AG08395 (cell line): ENCODE data around the gene TCHHL1.
"Not testable (repeated sequence)": the region's sequence is repeated elsewhere in the genome, so short reads cannot be mapped to it uniquely, and the experiment has no call there.

Experiments used
- DNase-seq: peaks from one replicate; pipeline ENCODE4 v3.0.0; 2012; ENCODE audit warnings: mixed read lengths, low spot score

The TCHHL1 gene

DNA sequence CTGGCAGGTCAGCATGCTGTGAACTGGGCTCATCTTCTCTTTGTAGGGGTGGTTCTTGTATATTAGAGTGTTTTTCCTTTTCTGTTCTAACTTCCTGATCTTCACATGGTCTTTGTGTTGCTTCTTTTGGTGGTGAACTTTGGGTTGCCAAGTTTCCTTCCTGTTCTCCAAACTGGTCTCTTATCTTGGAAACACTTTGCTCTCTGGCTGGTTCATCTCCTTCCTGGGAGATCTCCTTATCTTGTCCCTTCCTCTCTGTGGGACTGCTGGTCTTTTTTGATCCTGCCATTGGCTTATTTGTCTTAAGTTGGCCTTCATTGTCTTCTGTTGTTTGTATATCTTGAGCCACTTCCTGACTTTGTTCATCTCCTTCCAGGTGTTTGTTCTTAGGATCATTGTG is 2.1 kb downstream of the TCHHL1 start:
- no peak for DNase-seq

DNA sequence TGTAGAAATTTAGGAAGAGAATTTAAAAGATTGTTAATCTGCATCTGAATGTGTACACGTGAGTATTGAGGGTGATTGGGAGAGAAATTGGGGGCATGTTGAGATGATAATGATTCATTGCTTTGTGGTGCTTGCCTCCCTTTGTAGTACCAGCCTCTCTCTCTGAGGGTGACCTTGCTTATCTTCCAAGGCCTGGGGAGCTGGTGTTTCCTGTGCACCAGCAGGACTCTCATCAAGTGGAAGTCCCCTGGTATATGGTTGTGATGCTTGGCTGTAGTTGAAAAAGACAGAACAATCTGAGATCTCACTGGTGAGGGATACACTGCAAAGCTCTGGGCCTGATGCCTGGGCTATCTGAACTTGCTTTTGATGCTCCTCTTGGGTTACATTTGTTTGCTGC is 4.0 kb downstream of the TCHHL1 start:
- DNase-seq = no peak

DNA sequence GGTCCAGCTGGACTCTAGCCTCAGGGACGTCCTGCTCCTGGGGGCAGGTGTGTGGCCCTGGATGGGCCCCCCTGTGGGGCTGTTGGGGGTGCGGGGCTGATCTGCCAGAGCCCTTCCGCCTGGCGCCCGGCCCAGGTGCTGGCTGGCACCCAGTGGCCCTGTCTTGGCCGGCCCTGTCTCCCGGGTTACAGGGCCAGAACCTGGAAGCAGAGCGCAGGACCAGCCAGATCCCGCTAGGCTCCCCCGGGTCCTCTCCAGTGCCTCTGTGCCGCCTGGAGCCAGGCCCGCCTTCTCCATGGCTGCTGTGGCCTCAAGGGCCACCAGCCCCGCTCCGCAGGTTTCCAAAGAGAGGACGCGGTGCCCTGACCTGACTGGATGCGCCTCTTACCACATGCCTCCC is 7.8 kb downstream of the TCHHL1 start:
- not testable (repeated sequence) for DNase-seq

DNA sequence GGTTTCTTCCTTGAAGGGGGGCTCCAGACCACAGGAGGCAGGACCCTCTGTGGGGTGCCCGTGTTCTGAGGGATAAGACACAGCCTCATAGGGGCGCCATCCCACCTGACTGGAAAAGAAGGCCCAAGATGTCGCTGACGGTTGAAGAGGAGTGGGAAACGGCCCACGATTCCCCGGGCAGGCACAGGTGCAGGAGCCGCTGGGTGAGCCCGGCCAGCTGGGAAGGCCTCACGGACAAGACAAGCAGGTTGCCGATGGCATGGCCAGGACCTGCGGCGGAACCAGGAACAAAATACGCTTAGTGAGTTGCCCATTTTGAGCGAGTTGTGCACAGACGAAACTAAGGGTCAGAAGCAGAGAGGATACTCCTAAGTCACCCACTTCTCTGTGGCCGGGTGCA is 8.4 kb downstream of the TCHHL1 start:
- not testable (repeated sequence) for DNase-seq

DNA sequence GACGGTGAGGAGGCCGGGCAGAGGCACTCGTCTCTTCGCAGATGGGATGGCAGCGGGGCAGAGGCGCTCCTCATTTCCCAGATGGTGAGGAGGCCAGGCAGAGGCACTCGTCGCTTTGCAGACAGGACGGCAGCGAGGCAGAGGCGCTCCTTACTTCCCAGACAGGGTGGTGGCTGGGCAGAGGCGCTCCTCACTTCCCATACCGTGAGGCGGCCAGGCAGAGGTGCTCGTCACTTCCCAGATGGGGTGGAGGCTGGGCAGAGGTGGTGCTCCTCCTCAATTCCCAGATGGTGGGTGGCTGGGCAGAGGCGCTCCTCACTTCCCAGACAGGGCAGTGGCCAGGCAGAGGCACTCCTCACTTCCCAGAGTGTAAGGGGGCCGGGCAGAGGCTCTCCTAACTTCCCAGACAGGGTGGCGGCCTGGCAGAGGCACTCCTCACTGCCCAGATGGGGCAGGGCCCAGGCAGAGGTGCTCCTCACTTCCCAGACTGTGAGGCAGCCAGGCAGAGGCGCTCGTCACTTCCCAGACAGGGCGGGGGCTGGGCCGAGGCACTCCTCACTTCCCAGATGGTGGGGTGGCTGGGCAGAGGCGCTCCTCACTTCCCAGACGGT is 9.9 kb downstream of the TCHHL1 start:
- no peak for DNase-seq

DNA sequence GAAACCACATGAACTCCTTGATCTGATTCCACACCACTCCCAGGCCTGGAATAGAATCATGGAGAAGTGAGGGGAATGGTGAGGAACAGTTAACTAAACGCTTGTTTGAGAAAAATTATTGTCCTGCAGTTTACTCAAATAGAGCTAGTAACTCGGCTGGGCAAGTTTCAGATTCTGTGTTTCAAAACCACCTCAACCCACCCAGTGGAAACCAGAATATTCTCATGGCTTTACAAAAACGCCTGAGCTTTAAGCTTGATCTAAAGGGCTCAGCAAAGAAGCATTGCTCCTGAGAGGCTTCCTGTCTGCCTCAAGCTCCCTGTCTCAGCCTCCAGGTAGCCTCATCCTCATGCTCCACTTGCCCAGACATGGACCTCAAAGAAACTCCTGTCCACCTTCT is 16.6 kb downstream of the TCHHL1 start:
- no peak for DNase-seq

DNA sequence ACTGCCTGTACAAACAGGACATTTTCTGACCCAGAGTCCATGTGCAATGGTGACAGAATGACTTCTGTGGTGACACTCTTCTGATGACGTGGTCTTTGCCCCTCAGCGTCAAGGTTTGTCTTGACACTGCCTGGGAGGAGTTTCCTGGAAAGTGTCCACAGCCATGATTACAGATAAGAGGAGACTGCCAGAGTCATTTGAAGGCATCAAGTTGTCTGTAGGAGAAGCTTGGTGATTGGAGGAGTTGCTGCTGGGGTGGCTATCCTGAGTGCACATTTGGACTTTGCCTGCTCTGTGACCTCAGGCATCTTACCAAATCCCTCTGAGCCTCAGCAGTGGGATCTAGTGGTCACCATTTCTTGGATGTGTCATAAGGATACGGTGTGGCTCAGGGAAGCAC is 17.7 kb downstream of the TCHHL1 start:
- DNase-seq = no peak

DNA sequence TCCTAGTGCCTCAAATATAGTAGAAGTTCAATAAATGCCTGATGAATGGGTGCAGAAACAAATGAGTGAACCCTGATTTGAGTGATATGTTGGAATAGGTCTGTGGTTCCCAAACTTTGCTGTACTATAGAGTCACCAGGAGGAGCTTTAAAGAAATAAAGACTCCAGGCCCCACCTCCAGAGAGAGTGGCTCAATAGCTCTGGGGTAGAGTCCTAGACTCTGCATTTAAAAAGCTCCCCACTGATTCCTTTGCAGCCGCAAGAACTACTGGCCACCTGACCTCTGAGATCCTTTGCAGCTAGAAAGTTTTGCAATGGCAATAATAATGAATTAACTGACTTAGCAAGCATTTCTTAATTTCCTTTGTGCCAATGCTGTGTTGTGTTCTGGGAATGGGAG is 20.9 kb downstream of the TCHHL1 start:
- no peak for DNase-seq

DNA sequence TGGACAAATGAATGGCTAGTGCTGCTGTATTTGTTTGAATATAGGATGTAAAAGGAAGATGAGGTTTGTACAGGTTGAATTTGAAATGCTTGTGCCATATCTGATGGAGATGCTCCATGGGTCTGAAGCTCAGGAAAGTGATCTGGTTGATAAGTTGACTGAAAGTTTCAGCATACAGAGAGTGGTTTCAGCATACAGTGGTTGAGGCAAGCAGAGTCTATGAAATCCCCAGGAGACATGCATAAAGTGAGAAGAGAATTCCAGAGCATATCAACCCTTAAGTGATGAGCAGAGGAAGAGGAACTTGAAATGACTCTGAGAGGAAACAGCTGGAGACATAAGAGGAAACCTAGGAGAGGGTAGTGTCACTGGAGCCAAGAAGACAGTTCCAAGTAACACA is 21.7 kb downstream of the TCHHL1 start:
- no peak for DNase-seq

DNA sequence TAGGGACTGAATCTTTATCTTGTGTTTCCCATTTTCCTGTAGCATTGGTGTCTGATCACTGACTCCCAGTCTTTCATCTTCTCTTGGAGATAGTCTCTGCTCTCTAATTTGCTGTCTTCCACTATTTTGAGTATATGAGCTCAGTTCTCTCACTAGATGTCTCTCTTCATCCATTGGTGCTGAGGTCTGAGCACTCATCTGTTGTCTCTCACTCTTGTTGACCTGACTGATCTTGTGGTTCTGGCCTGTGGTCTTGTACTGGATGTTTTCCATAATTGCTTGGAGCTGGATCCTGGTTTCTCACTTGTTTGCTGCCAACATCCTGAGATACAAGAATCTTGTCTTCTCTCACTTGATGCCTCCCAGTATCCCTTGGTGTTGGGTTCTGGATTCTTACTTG is 26.9 kb downstream of the TCHHL1 start:
- no peak for DNase-seq

DNA sequence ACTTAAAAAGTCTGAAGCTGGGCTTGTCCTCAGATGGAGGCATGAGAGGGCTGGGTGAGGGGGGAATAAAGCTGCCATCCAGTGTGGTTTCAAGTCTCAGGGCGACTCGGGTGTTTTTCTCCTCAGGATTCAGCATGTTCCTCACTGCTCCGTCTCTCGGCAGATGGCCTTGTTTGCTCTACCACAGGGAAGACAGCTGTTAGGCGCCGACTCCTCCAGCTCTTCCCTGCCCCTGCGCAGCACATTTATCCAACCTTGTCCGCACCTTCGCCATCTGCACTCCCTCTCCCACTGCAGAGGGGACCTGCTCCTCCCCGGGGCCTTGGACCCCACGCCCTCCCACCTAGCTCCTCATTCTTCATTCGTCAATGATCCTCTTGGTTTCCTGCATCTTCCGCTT is 35.5 kb downstream of the TCHHL1 start:
- DNase-seq = no peak

DNA sequence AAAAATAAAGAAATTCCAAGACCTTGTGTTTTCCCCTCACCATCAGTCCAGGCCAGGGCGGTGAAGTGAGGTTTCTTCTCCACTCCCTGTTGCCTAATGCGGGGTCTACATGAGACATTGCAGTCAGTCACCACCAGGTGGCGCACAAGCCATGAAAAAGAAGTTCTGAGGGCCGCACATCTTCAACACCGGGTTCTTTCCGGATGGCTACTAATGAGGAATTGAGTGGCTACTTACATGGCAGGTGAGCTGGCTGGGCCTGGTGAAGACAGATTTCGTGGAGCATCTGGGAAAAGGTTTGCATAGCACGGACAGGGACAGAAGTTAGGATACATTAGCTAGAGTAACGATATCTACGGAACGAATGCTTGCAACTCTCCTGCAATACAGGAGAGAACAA is 36.3 kb downstream of the TCHHL1 start:
- DNase-seq = peak; percentile 81

DNA sequence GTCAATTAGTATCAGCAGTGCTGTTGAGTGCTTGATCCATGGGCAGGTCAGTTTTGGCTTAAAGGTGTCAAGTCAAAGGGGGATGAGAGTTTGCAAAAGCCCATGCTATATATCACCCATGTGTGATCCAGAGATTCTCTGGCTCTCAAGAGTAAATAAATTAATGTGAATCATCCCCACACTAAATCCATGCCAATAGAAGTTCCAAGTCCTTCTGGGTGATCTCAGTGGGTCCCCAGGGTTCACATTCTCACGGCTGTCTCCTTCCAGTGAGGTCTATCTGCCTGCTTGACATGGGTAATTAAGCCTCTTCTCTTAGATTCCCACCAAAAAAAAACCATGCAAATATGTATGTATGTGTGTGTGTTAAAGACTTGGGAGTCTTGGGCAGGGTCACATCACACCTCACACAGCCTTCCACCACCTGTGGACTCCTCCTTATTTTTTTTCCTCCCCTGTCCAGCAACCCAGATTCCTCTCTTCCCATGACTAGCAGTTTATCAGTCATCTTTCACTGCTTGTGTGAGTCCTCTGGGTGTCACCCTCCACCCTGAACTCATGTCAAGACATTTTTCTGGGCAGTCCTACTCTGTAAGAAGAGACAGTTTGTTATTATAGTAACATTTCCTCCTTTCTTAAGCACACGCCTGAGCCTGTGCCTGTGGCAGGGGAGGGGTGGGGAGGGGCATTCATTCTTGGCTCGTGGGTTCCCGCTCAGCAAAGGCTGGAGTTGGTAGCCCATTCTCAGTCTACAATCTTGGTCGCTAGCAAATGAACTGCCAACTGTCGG is 37.8 kb downstream of the TCHHL1 start:
- no peak for DNase-seq

DNA sequence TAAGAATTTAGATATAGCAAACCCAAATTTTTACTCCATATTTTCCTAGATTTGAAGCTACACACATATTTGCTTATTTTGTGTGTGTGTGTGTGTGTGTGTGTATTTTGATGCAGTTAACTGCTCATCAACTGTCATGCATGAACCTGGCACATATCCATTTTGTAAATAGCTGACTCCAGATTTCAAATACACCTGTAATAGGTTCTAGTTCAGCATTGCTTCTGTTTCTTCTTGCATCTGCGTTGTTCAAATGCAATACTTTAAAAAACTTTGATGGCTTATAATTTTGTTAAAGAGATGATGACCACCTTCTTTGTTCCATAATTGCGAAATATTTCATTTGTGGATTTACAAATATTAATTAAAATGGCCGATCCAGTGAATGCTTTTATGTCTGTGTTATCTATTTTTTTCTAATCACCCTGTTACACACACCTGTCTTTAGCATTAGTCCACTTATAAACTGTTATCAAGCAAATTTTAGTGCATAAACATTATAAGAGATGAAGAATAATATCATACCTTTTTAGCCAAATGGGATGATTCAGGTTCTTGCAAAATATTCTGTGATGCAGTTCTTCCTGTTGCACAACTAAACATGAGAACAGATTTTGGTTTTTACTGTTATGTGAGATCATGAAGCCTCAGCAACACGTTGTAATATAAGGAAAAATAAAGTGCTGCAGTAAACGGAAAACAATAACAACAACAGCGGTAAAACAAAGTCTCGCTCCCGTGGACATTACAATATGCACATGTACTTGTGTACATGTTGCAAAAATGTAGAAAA is 39.4 kb downstream of the TCHHL1 start:
- DNase-seq = no peak

DNA sequence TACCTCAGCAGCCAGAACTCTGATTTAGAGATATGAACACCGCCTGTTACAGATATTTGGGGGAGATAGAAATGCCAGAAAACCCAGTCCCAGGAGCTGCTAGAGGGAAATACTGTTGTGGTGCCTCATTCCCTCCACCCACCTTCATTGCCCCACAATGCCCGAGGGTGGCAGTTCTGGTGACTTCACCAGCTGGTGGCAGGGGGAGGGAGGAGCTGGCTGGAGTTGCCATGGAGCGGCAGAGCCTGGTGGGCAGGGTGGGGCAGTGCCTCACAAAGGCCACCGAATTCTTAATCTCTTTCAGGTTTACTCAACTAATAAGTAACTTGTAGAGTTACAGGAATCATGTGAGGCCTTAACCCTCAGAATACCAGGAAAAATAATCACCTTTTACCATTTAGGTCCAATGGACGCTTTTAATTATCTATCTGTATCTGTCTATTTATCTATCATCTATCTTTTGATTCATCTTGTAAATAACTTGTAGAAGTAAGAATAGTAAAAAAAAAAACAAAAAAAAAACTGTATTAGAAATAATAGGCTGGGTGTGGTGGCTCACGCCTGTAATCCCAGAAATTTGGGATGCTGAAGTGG is 40.4 kb downstream of the TCHHL1 start:
- peak; percentile 53 for DNase-seq

DNA sequence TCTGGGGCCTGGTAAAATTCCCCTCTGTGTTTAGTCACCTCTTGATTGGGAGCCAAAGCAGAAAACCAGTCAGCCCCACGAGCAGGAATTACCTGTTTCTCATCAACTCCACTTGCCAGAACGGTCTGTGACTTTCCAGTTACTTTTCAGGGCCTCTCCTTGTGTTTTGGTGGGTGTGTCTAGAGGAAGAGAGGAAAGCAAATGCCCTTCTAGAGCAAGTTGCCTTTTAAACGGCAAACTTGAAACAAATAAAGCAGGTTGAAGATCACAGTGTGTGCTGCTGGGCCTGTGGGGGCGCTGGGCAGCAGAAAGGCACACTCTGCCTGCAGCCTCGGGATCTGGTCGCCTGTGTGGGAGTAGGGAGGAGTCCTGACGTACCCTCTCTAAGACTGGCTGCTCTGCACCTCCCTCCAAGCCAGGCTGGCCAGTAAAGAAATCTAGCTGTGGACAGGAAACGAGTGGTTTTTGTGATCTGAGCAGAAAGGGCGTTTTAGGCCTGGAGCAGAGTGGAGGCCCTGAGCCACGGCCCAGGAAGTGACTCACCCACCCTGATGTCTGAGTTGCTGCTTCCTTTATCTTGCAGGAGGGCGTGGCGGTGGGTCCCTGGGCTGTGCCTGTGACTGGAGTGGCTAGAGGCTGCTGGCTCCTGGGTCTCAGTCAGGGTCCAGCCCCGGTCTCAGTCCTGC is 41.0 kb downstream of the TCHHL1 start:
- DNase-seq = peak; percentile 93

DNA sequence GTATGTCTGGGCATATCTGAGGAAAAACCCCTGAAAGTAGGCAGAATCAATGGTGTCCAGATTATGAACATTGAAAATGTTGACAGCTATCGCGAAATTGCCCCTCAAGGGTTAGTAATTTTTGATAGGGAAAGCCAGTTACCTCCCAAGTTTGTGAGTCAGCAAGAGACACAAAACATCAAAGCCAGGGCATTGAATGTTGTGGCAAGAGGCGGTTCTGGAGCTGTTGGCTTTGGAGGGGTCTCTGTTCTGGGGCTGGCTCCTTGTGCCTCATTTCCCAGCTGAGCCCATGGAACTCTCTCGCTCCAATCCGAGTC is 41.5 kb downstream of the TCHHL1 start:
- DNase-seq = no peak

DNA sequence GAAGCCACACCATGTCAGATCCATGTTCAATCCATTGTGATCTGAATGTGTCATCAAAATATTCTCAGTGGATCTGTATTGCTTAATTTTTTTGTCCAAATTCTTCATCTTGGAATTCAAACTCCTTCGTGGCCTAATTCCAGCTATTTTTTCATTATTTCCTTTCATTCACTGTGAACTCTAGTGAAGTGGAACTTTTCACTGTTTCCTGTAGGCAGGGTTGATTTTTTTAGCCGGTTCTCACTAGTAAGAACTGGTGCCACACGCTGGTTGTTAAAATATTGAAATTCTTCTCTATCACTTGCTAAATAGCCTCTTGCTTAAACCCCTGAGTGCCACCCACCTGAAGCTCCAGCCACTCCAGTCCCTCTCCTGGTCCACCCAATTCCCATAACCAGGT is 44.5 kb downstream of the TCHHL1 start:
- no peak for DNase-seq

DNA sequence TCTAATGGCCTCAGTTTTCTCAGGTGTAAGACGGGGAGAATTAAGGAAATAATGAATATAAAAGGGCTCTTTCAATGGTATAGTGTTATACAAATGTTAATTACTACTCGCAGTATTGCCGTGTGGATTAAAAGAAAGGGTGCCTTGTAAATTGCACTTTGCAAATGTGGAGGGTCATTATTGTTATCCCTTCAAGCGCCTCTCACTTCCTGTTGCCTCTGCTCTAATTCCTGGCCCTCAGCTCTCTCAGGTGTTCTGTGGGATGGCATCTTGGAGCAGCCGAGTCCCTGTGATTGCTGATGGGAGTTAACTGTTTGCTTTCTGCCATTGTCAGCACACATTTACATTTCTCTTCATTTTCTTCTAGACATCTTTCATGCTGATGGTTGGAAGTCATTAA is 45.0 kb downstream of the TCHHL1 start:
- DNase-seq = no peak

DNA sequence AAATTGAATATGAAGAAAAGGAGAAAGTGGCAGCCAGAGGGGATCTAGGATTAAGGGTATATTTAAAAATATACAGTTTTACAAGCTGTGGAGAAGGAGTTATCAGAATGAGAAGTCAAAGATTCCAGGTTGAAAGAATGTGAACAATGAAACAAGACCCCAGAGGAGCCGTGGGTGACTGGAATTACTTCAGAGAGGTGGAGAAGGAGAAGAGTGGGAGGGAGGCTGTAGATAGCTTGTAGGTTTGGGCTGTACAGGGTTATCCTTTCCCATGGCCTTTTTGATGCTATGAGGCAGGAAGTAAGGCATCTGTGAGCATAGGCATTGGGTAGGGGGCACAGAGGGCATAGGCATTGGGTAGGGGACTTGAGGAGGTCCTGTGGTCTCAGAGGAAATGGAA is 46.8 kb downstream of the TCHHL1 start:
- no peak for DNase-seq

DNA sequence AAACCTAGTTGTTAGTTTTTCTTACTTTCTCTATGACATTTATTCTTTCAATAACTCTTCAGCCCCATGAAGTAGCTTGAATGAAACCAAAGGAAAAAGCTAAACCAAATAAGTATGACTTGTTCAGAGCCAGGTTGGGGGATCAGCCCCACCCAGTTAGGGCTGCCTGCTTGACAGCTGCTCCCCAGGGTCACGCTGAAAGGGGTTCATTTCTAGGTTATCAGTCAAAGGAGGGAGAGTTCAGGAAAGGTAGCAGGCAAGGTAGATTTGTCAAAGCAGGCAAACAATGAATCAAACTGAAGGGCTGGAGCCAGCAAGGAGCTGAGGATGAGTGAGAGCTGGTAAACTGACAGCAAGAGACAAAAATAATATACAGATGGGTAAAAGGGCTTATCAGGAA is 49.0 kb downstream of the TCHHL1 start:
- DNase-seq = no peak

DNA sequence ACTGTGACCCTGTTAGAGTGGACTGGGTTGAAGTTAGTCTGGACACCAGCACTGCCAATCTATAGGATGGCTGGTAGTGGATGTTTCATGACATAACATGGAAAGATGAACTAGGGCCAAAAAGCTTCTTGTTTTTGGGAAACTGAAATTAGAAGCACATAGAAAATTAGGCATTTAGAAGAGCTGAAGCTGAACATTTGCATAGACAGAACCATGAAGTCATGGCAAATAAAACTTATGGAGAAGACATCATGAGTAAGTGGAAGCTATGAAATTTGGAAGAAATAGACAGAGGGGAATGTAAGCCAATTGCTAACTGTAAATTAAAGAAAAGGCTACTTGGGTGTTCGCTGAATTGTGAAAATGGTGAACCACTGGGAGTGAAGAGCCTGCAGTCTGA is 49.4 kb downstream of the TCHHL1 start:
- DNase-seq = no peak
